GF-D8 (cell line): ENCODE data around the gene NR1I2.

ENCODE experiments used
- DNase-seq: peaks from one replicate; lab custom pipeline; 2025; lab: John Stamatoyannopoulos, UW

Gene NR1I2

DNA sequence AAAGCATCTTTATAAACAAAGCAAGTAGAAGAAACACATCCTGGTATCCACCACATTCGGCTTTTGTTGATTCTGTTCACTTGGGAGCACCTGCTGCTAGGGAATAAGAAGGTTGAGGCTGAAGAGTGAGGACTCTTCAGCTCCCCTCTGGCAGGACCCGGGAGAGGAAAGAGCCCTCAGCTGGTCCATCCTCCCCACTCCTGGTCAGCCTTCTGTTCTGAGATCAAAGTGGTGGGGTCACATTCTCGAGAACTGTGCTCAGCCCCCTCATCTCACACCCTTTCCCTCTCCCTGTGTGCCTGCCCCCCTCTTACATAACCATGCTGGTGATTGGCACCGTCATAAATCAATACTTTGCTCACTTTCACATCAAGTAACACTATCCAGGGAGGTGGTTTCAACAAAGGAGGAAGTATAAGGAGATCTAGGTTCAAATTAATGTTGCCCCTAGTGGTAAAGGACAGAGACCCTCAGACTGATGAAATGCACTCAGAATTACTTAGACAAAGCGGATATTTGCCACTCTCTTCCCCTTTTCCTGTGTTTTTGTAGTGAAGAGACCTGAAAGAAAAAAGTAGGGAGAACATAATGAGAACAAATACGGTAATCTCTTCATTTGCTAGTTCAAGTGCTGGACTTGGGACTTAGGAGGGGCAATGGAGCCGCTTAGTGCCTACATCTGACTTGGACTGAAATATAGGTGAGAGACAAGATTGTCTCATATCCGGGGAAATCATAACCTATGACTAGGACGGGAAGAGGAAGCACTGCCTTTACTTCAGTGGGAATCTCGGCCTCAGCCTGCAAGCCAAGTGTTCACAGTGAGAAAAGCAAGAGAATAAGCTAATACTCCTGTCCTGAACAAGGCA, at the start of gene NR1I2:
Gene NR1I2 (plus strand): TSS at position 772 of the 869 bp plus-strand sequence.
- DNase-seq: no peak

DNA sequence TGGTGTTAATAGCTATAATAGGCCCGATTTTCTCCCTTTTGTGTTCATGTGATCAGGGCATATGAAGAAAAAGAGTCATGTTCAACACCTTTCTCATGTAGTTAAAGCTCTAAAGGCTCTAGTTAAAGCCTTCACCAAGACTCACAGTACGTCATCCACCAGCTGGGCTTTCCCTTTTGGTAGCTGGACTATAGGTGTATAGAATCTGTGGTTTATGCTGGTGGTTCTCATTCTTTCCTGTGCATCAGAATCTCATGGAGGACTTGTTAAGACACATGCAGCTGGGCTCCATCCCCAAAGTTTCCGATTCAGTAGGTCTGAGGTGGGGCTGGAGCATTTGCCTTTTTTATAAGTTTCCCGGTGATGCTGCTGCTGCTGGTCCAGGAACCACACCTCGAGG, 48.1 kb upstream of the NR1I2 start:
- DNase-seq: no peak

DNA sequence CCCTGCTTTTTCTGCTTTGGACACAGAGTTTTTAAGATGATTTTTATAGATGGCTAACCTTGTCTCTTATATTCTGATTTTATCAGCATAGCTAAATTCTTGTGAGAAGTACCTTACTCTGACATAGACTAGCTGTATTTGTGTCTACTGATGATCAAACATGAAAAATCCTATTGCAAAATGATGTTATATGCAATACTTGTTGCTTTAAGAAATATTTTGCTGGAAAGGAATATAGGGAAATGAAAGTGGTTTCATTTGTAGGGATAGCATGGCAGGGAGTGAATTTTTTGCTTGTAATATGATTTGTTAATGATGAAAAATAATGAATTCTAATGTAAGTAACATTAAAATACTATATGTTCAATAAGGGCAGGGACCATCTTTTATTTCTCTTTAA, 43.2 kb upstream of the NR1I2 start:
- DNase-seq: no peak

DNA sequence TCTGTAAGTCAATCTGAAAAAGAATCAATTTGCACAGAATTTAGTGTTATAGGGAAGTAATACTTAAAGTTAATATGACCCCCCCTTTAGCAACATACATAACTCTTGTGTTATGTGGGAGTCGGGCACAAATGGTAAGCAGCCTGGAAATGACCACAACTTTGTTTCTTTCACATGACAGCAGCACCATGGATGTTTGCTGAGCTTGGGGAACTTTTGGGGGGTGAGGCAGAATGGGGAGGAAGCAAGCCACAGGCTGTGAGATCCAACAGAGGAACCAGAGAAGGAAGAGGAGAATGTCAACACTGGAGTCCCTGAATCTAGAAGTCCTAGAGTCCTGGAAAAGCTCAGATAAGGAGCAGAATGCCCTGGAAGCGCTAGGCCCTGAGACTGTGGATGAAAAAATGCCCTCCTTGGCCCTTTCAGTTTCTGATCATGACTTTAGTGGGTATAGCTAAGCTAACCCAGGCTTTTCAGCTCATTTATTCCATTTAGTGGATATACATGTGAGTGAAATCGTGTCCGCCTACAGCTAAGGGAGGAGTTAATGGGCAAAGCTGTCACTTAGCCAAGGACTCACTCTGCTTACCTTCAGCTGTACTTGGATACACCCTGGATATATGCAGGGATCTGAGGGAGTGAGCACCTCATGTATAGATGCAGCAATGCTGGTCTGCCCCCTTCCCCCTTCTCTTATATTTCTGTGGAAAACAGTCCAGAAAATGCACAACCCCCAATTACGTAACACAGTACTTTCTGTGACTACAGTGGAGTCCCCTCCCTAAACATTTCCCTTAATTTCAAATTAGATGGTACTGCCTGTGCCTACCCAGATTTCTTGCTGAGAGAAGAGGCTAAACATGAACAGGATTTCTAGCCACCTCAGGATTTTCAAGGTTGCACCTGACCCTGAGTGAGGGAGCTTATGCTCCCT, 40.0 kb upstream of the NR1I2 start:
- DNase-seq: no peak

DNA sequence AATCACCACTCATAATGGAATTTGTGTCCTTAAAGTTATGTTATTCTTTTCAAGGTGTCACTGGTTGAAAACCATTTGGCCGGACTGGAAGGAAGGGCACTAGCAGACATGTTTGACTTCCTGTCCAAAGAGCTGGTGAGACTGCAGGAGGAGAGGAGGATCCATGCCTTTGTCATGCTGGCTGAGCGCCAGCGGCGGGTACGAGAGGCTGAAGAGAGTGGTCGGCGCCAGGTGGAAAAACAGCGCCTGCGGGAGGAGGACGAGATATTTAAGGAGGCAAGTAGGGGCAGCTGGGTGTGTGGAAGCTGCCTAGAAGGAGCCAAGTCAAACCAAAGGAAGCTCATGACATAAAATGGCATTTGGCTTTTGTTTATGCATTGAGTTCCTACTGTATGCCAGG, 38.0 kb upstream of the NR1I2 start:
- no peak for DNase-seq

DNA sequence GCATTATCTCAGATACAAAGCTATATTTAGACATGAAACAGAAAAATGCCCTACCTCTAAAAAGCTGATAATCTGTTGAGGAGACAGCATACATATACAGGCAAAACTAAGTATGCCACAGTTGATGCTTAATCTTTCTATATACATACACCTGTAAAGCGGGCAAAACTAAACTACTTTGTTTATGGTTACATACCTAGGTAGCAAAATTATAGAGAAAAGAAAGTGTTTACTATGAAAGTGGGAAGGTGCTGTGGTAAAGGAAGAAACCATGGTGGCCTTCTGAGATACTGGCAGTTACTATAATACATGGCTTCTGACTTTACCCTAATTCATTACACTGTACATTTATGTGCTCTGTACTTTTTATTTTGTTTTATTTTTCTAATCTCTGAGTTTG, 36.0 kb upstream of the NR1I2 start:
- no peak for DNase-seq

DNA sequence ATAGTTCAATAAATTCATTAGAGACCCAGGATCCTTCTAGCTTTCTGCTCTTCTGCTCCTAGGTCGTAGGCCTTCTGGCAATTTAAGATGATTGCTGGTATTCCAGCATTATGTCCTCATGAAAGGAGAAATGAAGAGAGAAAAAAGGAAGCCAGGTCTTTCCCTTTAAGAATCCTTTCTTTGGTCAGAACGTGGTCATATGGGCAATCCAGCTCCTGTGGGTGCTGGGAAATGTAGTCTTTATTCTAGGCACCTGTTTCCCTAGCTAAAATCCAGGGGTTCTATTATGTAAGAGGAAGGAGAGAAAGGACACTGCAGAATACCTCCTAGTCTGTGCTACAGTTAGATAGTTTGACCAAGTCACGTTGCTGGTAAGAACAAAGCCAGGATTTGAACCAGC, 35.5 kb upstream of the NR1I2 start:
- no peak for DNase-seq

DNA sequence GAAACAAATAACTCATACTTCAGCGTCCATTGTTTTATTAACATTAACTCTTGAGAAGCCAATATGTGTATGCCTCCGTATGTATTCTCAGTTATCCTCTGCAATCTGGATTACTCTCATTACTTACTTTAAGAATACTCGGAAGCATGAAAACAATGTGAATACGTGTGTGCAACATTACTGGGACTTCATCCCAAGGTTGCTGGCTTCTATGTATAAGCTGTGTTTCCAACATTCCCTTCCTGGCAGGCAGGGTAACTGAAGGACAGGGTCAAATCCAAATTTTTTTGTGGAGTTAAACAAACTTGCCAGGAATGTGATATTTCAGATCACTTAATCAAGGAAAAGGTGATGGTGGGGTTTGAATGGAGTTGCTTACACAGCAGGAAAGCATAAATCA, 34.5 kb upstream of the NR1I2 start:
- DNase-seq: no peak

DNA sequence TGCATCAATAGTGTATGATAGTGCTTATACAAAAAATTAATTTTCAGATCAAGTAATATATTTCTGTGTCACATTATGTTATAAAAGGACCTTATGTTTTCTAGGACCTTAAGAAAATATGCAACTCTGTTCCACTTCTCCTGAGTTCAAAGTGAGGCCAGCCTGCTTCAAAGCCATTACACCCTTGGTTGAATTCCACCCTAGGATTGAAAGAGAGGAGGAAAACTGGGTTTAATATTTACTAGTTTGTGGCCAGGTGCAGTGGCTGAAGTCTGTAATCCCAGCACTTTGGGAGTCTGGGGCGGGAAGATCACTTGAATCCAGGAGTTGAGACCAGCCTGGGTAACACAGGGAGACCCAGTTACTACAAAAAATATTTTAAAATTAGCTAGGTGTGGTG, 32.9 kb upstream of the NR1I2 start:
- DNase-seq: no peak

DNA sequence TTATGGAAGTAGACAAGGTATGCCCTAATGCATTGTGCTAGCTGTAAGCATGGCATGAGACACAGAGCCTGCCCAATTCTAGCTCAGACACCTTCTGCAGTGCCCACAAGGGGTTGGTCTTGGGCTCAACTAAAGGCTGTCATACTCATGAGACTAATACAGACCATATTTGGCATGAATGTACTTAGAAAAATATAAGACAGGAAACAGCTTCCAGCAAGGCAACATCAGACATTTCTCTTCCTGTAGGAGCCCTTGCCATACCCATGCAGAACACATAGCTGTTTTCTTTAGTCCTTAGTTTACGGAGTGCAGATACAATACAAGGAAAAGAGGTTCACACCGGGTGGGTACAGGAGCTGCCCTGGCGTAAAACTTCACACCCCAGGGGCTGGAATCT, 30.5 kb upstream of the NR1I2 start:
- no peak for DNase-seq

DNA sequence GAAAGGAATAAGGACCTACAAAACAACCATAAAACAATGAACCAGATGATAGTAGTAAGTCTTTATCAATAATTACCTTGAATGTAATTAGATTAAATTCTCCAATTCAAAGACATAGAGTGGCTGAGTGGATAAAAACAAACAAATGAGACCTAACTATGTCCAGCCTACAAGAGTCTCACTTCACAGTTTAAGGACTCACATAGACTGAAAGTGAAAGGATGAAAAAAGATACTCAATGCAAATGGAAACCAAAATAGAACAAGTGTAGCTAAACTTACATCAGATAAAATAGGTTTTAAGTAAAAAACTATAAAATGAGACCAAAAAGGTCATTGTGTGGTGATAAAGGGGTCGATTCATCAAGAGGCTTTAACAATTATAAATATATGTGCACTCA, 21.9 kb upstream of the NR1I2 start:
- no peak for DNase-seq

DNA sequence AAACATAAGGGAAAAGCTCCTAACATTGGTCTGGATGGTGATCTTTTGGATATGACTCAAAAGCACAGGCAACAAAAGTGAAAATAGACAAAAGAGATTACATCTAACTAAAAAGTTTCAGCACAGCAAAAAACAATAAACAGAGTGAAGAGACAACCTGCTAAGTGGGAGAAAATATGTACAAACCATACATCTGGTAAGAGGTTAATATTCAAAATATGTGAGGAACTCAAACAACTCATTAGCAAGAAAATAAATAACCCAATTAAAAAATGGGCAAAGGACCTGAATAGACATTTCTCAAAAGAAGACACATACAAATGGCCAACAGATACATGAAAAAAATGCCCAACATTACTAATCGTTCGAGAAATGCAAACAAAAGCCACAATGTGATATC, 19.0 kb upstream of the NR1I2 start:
- DNase-seq: no peak

DNA sequence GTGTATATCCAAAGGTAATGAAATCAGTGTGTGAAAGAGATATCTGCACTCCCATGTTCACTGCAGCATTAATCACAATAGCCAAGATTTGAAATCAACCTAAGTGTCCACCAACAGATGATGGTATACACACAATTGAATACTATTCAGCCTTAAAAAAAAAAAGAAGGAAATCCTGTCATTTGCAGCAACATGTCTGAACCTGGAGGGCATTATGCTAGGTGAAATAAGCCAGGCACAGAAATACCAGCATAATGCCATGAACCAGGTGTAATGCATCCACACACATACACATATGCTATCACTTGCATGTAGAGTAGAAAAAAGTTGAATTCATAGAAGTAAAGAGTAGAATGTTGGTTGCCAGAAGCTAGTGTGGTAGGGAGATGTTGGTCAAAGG, 18.4 kb upstream of the NR1I2 start:
- no peak for DNase-seq

DNA sequence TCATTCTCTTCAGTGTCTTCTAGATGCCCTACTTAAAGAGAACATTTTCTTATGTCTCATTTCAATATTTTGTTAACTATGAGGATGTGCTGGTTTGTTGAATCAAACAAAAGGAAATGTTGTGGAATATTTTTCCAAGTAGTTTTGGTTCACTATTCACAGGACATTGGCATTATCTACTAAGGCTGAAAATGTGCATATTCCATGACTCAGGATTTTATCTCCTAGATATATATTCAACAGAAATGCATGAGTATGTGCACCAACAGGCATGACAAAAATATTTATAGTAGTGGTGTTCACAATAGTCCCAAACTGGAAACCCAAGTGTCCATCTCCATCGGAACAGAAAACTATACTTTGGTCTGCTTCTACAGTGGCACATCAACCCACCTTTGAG, 16.7 kb upstream of the NR1I2 start:
- DNase-seq: no peak

DNA sequence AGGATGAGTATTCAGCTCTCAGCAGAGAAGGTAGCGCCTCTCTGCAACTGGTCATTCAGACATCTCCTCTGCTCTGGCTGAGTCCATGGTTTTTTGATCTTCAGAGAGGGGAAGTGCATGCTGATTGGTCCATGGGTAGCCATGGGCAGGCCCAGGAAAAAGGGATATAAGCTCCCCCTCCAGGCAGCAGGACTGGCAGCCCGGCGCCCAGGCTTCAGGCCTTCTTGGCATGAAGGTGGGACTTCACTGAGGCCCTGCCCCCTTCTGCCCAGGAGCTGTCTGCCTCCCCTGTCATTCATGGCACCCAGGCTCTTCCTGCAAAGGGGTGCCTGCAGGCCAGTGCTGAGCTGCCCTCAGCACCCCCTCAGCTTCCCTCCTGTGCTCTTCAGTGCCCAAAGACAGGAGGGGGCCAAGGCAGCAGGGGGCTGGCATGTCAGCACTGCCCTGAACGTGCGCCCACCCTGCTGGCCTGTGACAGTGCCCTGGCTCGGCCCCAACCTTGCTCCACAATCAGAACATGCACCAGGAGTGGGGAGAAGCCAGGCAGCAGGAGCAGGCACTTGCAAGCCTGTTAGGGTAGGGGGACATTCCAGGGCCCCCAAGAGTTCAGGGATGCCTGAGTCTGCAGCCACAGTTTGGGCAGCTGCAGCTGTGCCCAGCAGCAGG, 13.8 kb upstream of the NR1I2 start:
- no peak for DNase-seq

DNA sequence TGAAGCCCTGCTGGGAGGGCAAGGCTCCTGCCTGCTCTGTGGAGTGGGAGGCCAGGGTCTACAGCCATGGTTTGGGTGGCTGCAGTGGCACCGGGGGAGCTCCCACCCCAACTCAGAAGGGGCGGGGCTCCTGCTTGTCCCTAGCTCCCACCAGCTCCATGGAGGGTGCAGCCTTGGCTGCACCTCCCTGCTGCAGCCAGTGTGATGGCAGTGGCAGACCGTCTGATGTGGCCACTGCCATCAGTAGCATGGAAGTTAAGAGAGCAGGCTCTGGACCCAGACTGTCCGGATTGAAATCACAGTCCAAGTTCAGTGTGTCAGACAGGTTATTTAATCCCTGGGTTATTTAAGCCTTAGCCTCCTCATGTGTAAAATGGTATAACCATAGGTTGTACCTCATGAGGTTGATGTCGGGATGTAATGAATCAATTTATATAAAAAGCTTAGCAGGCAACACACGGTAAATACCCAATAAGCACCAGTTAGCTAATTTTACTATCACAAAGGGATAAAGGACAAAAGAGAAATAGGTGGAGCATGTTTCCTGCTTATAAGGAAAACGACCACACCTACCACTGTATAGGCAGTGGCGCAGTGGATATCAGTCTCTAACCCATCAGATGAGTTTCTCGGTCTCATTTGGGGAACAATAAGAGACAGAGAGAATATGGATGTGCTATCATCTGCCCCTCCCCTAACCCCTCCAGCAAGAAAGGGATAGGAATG, 13.1 kb upstream of the NR1I2 start:
- DNase-seq: no peak

DNA sequence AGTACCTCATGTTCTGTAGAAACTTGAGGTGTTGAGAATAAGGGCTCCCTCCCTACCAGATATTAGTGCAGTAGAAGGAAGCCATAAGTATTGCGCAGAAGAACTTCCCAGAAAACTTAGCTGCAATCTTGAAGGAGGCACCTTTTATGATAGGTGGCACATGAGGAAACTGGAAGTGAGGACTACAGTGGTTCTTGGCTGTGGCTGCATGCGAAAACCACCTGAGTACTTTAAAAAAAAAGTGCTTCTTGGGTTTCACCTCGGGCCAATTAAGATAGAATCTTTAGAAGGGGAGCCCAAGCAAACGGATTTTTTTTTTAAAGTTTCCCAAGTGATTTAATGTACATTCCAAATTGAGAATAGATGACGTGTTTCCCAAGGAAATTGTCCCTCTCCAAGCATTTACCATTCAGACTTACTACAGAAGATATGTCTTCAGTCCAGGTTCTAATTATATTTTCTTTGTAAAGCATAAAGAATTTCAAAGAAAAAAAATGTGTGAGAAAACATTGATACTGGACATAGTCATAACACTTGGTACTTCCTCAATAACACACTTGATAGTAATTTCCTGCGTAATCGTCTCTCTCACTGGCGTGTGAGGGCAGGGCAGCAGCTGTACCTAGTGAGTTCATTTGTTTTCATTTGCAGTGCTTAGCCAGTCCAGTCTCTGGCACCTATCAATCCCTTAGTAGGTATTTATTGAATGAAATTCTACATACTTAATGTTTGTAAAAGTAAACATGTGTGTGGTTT, 12.3 kb upstream of the NR1I2 start:
- DNase-seq: no peak

DNA sequence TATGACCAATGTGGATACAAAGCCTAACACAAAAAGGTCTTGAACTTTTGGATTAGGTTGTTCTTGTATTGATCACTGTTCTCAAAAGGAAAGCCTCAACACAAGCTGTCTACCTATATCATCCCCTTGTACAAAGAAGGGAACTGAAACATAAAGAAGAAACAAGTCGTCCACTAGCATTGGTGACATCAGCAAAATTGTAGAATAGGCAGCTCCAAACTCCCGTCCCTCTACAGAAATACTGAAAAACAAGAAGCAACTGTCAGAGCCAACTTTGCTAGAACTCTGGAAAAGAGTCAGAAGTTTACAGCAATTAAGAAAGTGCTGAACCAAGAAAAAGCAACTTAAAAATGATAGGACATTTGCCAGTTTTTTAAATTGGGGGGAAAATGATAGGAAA, 7.5 kb upstream of the NR1I2 start:
- no peak for DNase-seq

DNA sequence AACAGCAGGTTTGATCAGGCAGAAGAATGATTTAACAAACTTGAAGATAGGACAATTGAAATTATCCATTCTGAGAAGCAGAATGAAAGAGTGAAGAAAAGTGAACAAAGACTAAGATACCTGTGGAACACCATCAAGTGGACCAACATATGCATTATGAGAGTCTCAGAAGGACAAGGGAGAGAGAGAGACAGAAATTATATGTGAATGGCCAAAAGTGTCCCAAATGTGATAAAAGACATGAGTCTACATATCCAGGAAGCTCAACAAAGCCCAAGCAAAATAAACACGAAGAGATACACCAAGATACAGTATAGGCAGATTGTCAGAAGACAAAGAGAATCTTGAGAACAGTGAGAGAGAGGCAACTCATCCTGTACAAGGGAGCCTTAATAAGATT, 5.6 kb upstream of the NR1I2 start:
- DNase-seq: no peak

DNA sequence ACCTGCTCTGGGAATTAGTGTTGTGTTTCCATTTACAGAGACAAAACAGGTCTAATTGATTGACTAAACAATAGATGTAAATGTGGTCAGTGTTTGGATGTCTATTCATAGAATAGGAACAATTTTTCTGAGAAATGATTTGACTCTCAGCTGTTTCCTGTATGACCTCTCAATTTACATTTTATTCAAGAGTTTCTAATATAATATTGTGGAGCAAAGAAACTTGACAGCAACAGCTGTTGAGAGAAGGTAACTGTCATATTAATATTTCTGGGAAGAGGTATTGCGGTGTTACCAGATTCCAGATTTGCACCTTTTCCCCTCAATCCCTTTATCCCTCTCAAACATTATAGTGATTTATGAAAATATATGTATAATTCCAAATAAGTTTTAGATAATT, 3.7 kb upstream of the NR1I2 start:
- DNase-seq: no peak

DNA sequence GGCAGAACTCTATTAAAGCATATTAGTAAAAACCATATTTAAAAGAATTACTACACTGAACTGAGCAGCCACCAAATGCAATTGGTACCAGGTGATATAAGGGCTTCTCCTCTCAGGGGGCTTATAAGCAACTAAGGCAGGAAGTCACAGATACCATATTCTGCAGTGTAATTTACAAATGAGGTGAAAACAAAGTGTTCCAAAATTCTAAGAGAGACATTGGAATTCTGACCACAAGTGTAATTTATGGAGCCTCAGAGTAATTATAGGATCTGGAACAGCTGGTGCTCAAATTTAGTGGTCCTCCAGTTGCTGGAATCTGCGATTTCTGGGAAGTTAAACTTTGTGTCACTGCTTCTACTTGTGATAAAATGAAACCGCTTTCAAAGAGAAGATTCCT, 3.1 kb upstream of the NR1I2 start:
- no peak for DNase-seq
